GM19463 (cell line): ENCODE measurements around the gene PCSK9.

ENCODE experiments used
- ATAC-seq: cut with Tn5 transposase; IDR thresholded peaks from one replicate; pipeline ENCODE4 v1.9.1; 2021; ENCODE audit warnings: mild to moderate bottlenecking, moderate library complexity; ENCODE audit not compliant: unreplicated experiment

PCSK9 gene

DNA sequence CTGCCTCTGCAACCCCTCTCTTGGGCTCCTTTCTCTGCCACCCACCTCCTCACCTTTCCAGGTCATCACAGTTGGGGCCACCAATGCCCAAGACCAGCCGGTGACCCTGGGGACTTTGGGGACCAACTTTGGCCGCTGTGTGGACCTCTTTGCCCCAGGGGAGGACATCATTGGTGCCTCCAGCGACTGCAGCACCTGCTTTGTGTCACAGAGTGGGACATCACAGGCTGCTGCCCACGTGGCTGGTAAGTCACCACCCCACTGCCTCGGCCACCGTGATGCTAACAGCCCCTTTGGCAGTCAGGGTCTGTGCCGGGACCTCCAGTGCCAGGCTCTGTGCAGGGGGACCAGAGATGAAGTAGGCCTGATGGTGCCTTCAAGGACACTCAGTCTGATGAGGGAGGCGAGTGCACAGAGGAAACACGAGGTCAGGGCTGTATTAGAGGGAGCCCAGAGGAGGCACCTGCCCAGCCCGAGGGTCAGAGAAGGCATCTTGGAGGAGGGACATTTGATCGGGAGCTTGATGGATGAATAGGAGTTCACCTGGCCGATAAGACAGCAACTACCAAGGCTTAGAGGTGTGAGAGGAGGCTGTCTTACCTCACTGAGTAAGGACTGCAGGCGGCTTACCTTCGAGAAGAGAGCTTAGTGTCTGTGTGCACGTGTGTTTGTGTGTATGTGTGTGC is 18.1 kb downstream of the PCSK9 start:
- ATAC-seq: no peak

DNA sequence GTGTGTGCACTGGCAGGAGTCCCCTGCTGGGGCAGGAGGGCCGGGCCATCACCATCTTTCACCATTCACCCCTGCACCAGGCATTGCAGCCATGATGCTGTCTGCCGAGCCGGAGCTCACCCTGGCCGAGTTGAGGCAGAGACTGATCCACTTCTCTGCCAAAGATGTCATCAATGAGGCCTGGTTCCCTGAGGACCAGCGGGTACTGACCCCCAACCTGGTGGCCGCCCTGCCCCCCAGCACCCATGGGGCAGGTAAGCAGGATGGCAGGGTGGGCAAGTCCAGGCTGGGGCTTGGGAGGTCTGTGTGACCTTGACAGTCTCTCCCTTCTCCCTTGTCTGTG is 18.6 kb downstream of the PCSK9 start:
- no peak for ATAC-seq

DNA sequence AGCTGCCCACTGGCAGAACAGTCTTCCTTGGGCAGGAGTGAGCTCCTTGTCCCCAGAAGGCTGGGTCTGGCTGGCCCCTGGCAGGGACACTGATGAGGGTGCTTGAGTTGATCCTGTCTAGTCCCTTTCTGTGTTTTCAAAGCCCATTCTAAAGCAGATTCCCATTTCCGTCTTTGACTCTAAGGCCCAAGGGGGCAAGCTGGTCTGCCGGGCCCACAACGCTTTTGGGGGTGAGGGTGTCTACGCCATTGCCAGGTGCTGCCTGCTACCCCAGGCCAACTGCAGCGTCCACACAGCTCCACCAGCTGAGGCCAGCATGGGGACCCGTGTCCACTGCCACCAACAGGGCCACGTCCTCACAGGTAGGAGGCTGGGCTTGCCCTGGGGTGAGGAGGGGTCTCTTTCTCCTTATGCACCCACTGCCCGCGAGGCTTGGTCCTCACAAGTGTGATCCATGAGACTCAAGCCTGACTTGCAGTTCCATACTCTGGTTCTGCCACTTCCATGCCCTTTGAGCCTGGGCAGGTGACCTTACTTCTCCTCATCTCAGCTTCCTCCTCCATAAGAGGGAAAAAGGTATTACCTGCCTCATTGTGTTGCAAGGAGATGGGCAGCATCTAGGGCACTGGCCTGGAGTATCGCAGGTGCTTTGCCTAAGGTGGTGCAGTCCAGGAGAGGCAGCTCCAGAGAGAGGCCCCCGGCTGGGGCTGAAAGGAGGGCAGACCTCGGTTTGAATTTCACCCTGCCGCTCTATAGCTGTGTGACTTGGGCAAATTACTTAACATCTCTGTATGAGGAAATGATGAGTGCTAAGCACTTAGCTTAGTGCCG is 20.2 kb downstream of the PCSK9 start:
- ATAC-seq: no peak

DNA sequence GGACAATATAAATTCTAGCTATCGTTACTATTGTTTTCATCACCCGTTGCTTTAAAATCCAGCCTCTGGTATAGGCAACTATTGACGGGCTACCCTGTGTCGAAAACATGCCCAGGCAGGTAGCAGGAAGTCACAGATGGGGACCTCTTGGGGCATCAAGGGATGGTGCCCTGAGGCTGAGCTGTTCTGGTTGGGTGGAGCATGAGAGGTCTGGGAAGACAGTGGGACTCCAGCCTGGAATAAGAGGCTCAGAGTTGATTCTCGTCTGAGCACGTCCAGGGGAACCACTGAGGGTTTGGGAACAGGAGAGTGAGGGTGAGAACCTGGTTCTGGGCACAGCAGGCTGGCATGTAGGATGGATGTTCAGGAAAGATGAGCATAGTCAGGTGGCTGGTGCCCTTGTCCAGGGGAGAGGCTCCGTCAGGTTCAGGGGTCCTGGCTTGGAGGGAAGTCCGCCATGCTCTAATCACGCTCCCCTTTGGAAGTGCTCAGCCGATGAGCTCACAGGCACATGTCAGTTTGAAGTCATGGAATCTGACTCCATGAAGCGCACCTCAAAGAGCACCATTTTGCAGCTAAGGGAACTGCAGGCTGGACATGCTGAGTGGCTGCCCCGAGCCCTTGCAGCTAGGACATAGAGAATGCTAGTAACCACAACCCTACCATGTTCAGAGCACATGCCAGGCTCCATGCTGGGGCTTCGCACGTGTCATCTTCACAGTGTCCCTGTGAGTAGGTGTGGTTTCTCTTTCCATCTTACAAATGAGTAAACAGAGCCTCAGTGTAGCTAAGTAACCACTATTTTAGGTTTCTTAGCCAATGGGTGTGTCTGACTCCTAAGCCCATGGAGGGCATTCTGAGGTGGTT is 21.0 kb downstream of the PCSK9 start:
- peak; percentile 68 for ATAC-seq

DNA sequence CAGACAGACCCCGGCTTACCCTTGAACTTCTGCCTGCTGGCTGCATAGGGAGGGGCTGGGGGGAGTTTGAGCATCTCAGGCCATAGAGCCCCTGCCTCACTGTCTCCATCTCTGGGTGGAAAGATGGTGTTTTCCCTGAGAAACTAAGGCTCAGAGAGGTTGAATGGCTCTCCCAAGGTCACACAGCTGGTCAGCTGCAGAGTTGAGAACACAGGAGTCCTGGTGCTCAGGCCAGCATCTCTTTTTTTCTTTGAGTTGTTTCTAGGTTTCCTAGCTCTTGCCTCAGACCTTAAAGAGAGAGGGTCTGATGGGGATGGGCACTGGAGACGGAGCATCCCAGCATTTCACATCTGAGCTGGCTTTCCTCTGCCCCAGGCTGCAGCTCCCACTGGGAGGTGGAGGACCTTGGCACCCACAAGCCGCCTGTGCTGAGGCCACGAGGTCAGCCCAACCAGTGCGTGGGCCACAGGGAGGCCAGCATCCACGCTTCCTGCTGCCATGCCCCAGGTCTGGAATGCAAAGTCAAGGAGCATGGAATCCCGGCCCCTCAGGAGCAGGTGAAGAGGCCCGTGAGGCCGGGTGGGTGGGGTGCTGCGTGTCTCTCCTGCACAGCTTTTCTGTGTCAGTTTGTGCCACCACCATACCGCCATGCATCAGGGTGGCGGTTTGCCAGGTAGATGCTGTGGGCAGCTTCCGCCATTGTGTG is 21.8 kb downstream of the PCSK9 start:
- no peak for ATAC-seq

DNA sequence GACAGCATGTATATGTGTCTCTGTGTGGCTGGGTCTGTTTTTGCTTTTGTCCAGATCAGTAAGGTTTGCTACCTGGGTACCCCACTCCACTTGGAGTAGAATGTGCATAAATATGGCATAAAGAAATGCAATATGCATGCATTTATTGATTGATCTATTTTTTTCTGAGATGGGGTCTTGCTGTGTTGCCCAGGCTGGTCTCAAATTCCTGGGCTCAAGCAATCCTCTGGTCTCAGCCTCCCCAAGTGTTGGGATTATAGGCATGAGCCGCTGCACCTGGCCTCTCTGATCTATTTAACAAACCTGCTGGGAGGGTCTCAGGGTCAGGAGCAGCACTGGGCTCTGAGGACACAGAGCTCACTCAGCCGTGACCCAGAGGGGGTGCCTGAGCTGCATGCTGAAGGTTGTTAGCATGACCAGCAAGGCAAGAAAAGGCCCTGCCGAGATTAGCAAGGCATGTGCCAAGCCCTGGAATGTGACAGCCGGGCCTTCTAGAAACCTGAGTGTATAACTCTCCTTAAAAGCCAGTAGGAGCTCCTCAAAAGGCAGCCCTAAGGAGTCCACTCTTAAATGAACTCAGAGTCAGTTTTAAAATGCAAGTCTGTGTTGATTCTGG is 22.5 kb downstream of the PCSK9 start:
- ATAC-seq: no peak

DNA sequence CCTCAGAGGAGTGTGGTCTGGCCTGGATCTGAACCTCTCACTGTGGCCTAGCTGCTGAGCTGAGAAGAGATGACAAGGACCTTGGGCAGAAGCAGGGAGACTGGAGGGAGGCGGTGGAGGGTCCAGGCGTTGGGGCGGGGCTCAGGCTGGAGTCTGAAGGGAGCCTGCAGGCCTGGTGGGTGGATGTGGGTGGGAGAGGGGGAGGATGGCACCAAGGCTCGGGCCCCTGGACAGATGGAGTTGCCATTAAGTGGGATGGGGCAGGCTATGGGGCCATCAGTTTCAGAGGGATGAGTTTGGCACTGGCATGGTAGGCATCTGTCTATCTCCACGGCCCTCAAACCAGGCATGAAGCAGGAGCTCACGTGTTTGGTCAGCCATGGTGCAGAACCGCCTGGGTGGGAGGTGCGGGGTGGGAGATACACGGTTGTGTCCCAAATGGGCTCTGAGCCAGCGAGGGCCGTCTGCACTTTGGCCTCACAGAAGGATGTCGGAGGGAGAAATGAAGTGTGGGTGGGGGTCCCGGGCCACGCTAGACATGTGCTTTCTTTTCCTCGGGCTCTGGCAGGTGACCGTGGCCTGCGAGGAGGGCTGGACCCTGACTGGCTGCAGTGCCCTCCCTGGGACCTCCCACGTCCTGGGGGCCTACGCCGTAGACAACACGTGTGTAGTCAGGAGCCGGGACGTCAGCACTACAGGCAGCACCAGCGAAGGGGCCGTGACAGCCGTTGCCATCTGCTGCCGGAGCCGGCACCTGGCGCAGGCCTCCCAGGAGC is 23.6 kb downstream of the PCSK9 start:
- ATAC-seq: no peak

DNA sequence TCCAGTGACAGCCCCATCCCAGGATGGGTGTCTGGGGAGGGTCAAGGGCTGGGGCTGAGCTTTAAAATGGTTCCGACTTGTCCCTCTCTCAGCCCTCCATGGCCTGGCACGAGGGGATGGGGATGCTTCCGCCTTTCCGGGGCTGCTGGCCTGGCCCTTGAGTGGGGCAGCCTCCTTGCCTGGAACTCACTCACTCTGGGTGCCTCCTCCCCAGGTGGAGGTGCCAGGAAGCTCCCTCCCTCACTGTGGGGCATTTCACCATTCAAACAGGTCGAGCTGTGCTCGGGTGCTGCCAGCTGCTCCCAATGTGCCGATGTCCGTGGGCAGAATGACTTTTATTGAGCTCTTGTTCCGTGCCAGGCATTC is 24.2 kb downstream of the PCSK9 start:
- ATAC-seq: no peak

DNA sequence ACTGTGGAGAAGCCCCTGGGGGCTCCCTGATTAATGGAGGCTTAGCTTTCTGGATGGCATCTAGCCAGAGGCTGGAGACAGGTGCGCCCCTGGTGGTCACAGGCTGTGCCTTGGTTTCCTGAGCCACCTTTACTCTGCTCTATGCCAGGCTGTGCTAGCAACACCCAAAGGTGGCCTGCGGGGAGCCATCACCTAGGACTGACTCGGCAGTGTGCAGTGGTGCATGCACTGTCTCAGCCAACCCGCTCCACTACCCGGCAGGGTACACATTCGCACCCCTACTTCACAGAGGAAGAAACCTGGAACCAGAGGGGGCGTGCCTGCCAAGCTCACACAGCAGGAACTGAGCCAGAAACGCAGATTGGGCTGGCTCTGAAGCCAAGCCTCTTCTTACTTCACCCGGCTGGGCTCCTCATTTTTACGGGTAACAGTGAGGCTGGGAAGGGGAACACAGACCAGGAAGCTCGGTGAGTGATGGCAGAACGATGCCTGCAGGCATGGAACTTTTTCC is 24.8 kb downstream of the PCSK9 start:
- ATAC-seq: no peak

DNA sequence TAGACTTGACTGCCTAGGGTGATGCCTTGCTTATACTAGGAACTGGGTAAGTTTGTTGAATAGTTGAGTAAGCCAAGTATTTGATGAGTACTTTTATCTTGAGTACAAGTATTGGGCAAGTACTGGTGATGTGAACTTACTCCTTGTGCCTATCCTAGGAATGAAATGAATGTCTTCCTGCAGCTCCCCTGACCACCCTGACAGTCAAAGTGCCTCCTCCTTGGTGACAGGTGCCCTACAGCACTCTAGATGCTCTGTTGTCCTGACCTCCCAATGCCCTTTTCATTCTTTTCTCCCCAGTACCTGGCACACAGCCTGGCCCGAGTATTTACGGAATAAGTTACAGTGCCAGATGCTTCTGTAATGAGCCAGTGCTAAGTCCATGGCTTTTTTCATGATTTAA is 25.5 kb downstream of the PCSK9 start:
- ATAC-seq: no peak

DNA sequence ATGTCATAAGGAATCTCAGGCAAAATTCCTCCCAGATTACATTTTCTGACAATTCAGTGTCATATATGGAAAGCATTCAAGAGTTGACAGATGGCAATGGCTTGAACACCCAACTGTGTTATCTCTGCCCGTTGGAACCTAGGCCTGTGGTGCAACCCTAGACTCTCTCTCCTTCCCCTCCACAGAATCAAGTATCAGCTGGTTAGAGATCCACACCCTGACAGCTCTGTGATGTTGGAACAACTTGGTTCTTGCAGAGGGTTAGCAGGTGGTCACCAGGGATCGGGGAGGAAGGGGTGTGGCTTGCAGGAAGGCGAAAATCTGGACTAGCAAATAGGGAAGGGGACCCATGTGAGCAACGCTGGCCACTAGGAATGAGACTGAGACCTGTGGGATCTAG is 26.3 kb downstream of the PCSK9 start:
- no peak for ATAC-seq

DNA sequence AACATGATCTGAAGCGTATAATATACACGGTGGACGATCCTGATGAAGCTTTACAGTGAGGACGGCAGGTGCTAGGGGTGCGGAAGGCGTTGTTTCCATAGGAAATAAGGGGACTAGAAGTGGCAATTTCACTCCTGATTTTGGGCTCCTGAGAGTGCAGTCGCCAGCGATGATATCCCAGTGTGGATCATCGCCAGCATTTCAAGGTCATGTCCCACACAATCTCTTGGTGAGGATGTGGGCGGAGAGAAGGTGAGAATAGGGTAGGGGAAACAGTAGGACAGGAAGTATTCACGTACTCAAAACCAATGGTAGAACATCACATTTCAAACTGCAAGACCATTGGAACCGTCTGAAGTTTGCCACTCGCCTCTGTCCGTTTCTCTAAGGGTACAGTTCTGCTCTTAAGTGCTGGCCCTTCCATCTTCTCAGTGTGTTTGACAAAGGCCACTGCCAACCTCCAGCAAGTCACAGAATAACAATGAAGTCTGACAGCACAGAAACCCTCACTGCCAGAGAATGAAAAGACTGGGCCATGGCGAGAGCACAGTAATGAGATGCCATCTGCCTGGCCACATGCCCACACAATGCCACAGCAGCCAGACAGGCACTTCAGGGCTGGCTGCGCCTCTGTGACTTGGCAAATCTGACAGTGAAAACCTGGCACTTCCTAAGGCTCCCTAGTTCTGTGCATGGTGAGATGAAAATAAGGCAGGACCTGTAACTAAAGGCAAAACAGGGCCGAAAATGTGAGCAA is 27.9 kb downstream of the PCSK9 start:
- no peak for ATAC-seq

DNA sequence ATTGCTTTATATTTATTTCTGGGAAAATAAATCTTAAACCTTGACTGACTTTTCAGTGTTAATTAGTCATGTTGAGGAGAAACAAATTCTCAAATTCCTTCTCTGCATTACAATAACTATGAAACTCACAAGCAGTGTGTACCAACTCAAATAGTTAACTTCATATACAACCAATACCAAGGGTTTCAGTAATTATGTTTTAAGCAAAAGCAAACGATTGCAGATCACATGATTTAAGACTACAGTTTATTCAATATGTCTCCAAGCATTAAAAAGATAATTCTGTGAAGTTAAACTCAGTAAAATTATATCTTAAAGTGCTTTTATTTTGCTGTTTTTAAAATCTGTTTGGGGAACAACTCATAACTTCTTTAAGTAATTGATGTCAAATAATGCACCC is 28.6 kb downstream of the PCSK9 start:
- ATAC-seq: no peak

DNA sequence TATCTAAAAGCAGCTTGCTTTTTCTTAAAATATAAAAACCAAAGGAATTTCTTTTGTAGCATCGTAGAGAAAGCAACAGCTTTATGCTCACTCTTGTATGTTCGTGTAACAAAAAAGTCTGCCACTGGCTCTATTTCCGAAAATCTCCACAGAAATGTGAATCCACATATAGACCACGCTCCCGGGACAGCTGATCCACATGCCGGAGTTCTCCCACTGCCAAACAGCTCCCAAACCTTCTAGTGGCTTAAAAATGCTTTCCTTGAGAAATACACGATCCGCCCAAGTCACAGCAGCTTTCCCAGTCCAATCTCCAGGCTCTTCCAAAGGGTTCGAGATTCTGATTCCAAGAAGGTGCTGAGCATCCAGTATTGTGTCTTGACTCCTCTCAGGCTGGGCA is 29.3 kb downstream of the PCSK9 start:
- ATAC-seq: no peak

DNA sequence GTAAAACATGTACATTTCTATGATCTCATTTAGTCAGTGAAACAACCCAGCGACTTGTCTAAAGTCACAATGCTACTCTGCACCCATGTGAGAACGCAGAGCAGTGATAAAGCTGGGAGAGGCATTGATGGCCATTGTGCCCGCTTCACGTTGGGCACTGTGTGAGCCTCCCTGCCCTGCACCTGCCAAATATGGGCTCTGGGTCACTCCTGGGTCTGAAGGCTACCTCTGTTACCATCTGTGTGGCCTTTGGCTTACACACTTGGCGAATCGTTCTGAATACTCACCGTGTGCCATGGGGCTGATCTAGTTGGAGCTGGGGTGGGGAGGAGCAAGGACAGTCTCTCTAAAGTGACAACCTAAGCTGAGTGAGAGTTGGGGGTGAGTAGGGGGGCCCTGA is 29.9 kb downstream of the PCSK9 start:
- no peak for ATAC-seq

DNA sequence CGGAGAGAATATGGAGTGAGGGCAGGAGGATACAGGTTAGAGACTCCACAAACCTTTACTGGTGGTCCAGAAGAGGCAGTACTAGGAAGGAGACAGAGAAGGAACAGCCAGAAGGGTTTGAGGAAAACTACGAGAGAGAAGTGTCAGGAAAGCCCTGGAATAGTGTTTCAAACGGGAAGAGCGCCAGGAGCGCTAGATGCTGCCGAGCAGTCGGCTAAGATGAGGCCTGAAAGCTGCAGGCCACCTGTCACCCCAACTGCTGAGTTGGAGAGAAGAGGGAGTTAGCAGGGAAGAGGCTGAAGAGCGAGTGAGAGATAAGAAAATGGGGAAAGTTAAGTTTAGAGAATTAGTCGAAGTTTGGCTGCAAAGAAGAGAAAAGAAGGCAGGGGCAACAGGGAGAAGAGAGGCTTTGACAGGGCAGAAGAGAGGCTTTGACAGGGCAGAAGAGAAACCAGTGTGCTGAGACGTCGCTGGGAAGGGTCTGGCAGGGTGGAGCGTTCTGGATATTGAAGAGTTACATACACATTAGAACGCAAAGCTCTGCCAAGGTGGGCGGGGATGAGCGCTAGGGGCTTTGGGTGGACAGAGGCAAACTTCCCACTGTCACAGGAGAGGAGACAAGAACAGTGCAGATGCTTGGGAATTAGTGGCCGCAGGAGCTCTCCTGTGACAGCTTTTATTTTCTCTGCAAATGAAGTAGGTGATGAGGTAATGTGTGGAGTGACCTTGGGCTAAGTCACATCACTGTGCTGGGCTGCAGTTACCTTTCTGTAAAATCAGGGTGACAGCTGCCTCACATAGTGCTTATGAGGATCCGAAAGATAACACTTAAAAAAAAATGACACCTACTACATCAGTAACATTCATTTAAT is 31.2 kb downstream of the PCSK9 start:
- ATAC-seq: no peak

DNA sequence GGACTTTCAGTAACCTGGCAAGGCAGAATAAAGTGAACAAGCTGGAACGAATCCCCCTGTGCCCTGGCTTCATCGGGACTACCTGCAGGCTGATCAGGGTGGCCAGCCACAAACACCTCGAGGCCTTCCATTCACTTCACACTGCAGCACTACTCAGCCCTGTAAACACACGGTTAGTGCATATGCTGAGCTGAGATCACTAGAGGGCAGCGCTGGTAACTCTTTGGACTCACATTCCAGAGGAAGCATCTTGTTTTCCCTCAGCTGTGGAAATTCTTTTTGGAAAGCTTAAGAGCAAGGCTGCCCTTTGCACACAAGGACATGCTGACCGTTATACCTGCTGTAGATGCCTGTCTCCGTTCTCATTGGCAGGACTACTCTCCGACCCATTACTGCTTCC is 32.1 kb downstream of the PCSK9 start:
- ATAC-seq: no peak
